GM20431 (cell line): ENCODE results near the gene WTAP.
"Not testable (repeated sequence)": the region's sequence is repeated elsewhere in the genome, so short reads cannot be mapped to it uniquely, and the experiment has no call there.

Experiments
- in situ Hi-C: fragments of 300-500 bp; cut with MseI, MboI; formaldehyde crosslinking; loops from one replicate; pipeline ENCODE4 v1.15.0; 2020; ENCODE audit warnings: low sequenced_read_pairs; ENCODE audit not compliant: unreplicated experiment

The WTAP gene

DNA sequence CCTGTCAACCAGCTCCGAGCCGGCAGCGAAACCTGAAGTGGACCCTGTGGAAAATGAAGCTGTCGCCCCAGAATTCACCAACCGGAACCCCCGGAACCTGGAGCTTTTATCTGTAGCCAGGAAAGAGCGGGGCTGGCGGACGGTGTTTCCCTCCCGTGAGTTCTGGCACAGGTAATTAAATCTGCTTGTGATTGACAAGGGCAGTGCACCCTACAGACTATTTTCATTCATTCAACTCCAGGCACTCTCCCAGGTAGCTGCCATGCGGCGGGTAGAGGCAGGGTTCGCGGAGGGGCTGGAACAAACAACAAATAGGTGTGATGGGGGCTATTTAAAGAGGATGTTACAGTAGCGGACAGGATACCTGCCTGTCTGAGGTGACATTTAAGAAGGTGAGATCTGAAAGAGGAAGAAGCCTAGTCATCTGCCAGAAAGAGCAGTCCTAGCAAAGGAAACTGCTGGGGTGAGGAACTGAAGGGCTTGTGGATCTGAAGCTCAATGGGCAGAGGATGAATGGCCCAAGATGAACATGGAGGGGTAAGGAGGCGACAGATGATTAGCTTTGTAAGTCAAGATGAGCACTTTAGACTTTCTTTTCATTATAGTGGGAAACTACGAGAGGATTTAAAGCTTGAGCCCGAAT is 63.8 kb downstream of the WTAP start:
- in situ Hi-C loops: no loop called here

DNA sequence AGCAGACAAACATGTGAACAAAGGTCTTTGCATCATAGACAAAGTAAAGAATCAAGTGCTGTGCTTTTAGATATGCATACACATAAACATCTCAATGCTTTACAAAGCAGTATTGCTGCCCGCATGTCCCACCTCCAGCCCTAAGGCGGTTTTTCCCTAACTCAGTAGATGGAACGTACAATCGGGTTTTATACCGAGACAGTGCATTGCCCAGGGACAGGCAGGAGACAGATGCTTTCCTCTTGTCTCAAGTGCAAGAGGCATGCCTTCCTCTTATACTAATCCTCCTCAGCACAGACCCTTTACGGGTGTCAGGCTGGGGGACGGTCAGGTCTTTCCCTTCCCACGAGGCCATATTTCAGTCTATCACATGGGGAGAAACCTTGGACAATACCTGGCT is 67.7 kb downstream of the WTAP start:
- in situ Hi-C loops: not testable (repeated sequence)

DNA sequence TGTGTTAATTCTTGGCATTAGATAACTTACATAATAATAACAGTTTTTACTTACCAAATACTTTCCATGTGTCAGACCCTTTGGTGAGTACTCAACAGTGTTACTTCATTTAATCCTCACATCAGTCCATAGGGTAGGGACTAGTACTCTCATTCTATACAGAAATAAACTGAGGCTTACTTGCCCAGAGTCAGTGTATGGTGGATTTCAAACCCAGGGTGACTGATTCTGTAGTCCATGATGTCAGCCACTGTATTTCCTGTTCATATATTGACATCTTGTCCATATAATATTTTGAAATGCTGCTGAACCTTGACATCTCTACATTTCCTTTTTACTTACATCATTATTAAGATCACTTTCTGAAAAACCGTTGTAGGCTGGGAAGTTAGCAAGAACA is 70.2 kb downstream of the WTAP start:
- in situ Hi-C loops: no loop called here

DNA sequence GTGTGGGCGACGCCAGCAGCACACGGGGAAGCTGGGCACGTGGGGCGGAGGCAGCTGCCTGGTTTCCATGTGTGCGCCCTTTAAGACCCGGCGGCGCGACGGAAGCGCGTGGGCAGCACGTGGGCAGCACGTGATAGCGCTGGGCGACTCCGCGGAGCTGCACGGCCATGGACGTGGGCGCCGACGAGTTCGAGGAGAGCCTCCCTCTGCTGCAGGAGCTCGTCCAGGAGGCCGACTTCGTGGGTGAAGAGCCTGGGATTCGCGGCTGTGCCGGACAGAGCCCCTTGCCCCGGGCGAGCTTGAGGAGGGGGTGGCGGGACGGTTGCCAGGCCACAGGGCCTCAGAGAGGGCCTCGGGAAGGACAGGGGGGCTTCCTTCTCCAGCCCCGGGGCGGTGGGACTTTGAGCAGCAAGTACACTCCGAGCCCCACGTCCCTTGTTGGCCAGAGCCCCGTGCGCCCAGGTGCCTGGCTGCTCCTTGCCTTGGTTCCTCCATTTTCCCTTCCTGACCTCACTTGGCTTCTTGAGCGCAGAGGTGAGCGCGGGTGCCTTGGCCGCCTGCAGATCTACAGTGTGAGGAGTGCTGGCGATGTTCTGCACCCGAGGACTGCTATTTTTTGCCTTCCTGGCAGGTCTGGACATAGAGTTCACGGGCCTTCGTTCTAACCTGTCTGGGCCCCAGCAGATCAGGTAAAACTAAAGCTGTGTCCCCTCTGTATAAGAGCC is 73.0 kb downstream of the WTAP start, which contains the start of gene PNLDC1:
Gene PNLDC1, plus strand, starts transcription at position 136 of the 725 bp plus-strand sequence. Its CDS starts 32 bp downstream, at position 168.
- in situ Hi-C loops: no loop called here

DNA sequence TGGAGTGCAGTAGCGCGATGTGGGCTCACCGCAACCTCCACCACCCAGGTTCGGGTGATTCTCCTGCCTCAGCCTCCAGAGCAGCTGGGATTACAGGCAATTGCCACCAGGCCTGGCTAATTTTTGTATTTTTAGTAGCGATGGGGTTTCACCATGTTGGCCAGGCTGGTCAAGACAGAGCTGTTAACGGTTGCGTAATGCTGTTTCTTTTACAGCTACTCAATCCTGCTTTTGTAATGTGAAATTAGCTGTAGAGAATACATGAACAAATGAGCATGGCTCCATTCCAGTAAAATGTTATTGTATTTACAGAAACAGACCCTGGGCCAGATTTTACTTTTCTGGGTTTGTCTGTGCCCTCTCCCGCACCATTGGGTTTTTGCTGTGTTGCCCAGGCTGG is 74.6 kb downstream of the WTAP start:
- in situ Hi-C loops: no loop called here

DNA sequence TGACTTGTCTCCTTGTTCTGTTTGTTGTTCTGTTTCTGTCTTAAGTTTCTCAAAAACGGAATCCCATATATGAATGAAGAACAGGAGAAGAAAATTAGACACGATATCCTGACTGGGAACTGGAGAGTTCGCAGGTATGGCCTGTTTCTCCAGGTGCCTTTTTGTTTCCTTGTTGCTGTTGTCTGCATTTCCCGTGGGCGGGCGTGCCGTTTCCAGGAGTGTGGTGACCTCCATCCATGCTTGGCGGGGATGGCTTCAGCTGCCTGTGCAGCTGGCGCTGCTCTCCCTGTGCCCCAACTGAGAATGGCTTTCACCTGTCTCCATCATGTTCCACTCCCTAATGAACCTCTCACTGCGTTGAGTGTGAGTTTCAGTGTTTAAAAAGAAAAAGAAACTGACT is 77.2 kb downstream of the WTAP start:
- in situ Hi-C loops: no loop called here

DNA sequence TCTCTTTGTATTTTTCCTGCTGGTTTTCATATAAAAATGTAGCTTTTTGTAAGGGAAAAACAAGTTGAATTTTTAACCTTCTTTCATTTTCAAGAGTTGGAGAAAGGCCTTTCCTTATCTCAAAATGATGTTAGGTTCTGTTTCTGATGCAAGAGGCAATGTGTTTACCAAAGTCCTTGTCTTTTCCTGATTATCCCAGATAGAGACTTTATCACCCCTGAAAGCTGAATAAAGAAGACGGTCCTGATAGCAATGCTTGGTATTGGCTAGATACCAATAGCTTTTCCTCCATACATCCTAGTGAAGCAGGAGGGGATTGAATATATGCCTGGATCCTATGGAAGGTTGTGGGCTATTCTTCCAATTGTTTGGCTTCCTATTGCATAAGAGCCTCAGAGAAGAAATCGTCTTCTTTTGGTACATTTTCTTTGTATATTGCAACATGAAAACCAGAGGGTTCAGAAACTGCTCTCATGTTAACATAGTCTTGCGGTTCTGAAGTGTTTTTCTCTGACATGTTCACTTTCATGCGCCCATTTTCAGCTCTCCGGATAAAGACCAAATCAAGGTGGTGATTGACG is 78.2 kb downstream of the WTAP start:
- in situ Hi-C loops: no loop called here
